Right lung (tissue), 10 donors: ENCODE data around the gene YIPF4. TPM values are rescaled to one million over a fixed set of nuclear protein-coding genes. Genes with fewer than 3 reads are reported as not detected.
"Not testable (repeated sequence)": the region's sequence is repeated elsewhere in the genome, so short reads cannot be mapped to it uniquely, and the experiment has no call there.

Source experiments
- DNase-seq, 2 donors: peaks; one replicate each; pipeline ENCODE4 v3.0.0-alpha.2; 2013
- long read RNA-seq, 8 donors: transcript quantifications; one replicate each; lab custom pipeline, GENCODE V29; 2026
- polyA plus RNA-seq, 5 donors: library from polyadenylated mRNA; unstranded; fragments of 120-200 nt; gene quantifications; one replicate each; pipeline versions ENCODE4 v1.2.1 to v1.2.3, GENCODE V29; 2013; ENCODE audit warnings: inconsistent platforms in 1 of 5, low replicate concordance in 1 of 5; ENCODE audit not compliant: insufficient read length in 5 of 5, insufficient read depth in 1 of 5

The YIPF4 gene
- polyA plus RNA-seq, result 10 to 100 TPM; 43.2 to 69.8 (median 56.1) TPM
- long read RNA-seq, donor 1, full-length matches to known transcripts, result 26 of 63 reads
- long read RNA-seq, donor 1, partial matches to known transcripts, result 37 of 63 reads
- long read RNA-seq, donor 1, other reads (novel, unspliced or antisense), result 0 of 63 reads
- long read RNA-seq, donor 2, full-length matches to known transcripts, result 11 of 11 reads
- long read RNA-seq, donor 2, partial matches to known transcripts, result 0 of 11 reads
- long read RNA-seq, donor 2, other reads (novel, unspliced or antisense), result 0 of 11 reads
- long read RNA-seq, donor 3, full-length matches to known transcripts, result 13 of 84 reads
- long read RNA-seq, donor 3, partial matches to known transcripts, result 71 of 84 reads
- long read RNA-seq, donor 3, other reads (novel, unspliced or antisense), result 0 of 84 reads
- long read RNA-seq, donor 4, full-length matches to known transcripts, result 23 of 31 reads
- long read RNA-seq, donor 4, partial matches to known transcripts, result 8 of 31 reads
- long read RNA-seq, donor 4, other reads (novel, unspliced or antisense), result 0 of 31 reads
- long read RNA-seq, donor 5, full-length matches to known transcripts, result 35 of 57 reads
- long read RNA-seq, donor 5, partial matches to known transcripts, result 22 of 57 reads
- long read RNA-seq, donor 5, other reads (novel, unspliced or antisense), result 0 of 57 reads
- long read RNA-seq, donor 6, full-length matches to known transcripts, result 26 of 26 reads
- long read RNA-seq, donor 6, partial matches to known transcripts, result 0 of 26 reads
- long read RNA-seq, donor 6, other reads (novel, unspliced or antisense), result 0 of 26 reads
- long read RNA-seq, donor 7, full-length matches to known transcripts, result 30 of 30 reads
- long read RNA-seq, donor 7, partial matches to known transcripts, result 0 of 30 reads
- long read RNA-seq, donor 7, other reads (novel, unspliced or antisense), result 0 of 30 reads
- long read RNA-seq, donor 8, full-length matches to known transcripts, result 7 of 7 reads
- long read RNA-seq, donor 8, partial matches to known transcripts, result 0 of 7 reads
- long read RNA-seq, donor 8, other reads (novel, unspliced or antisense), result 0 of 7 reads

- peak; percentile 91 to 94 for DNase-seq
These were observed at the start of gene YIPF4 for GRCh38 chr2:32277674-32278477. Gene YIPF4, plus strand, starts transcription at chr2:32277904. Its CDS starts 252 bp downstream, at chr2:32278156.

- no peak for DNase-seq
These were observed 49.5 kb upstream of the YIPF4 start for GRCh38 chr2:32228181-32228580.

GRCh38 chr2:32229635-32230034, 48.1 kb upstream of the YIPF4 start:
- DNase-seq, result no peak

GRCh38 chr2:32231959-32232358, 45.7 kb upstream of the YIPF4 start:
- no peak for DNase-seq

- DNase-seq, result no peak
These were observed 42.4 kb upstream of the YIPF4 start for GRCh38 chr2:32235315-32235714.

GRCh38 chr2:32237488-32237887, 40.2 kb upstream of the YIPF4 start:
- no peak for DNase-seq

- no peak for DNase-seq
These were observed 39.7 kb upstream of the YIPF4 start for GRCh38 chr2:32237996-32238395.

GRCh38 chr2:32242331-32242730, 35.4 kb upstream of the YIPF4 start:
- DNase-seq, result no peak

GRCh38 chr2:32246911-32247310, 30.8 kb upstream of the YIPF4 start:
- DNase-seq, result no peak

GRCh38 chr2:32248299-32248698, 29.4 kb upstream of the YIPF4 start:
- no peak for DNase-seq

GRCh38 chr2:32249731-32250236, 27.9 kb upstream of the YIPF4 start:
- DNase-seq, result no peak

- DNase-seq, result no peak
These were observed 27.4 kb upstream of the YIPF4 start for GRCh38 chr2:32250290-32250689.

- no peak for DNase-seq
These were observed 19.5 kb upstream of the YIPF4 start for GRCh38 chr2:32258242-32258641.

GRCh38 chr2:32260376-32260775, 17.3 kb upstream of the YIPF4 start:
- DNase-seq, result no peak

- DNase-seq, result no peak
These were observed 15.6 kb upstream of the YIPF4 start for GRCh38 chr2:32262105-32262504.

- DNase-seq, result no peak
These were observed 13.1 kb upstream of the YIPF4 start, which contains the start of gene NLRC4 for GRCh38 chr2:32264422-32265105. Gene NLRC4, minus strand, starts transcription at chr2:32264886. Its CDS starts 8,111 bp downstream, at chr2:32256775.

GRCh38 chr2:32271063-32271462, 6.6 kb upstream of the YIPF4 start:
- DNase-seq, result no peak

GRCh38 chr2:32272279-32272678, 5.4 kb upstream of the YIPF4 start:
- no peak for DNase-seq

- DNase-seq, result no peak
These were observed 3.4 kb upstream of the YIPF4 start for GRCh38 chr2:32274289-32274688.

GRCh38 chr2:32275790-32276189, 1.9 kb upstream of the YIPF4 start:
- DNase-seq, result not testable (repeated sequence)

GRCh38 chr2:32277363-32277673, 386 bp upstream of the YIPF4 start:
- no peak for DNase-seq
